ENCODE data around the gene ALK.

- TF ChIP-seq, protein P1, sequence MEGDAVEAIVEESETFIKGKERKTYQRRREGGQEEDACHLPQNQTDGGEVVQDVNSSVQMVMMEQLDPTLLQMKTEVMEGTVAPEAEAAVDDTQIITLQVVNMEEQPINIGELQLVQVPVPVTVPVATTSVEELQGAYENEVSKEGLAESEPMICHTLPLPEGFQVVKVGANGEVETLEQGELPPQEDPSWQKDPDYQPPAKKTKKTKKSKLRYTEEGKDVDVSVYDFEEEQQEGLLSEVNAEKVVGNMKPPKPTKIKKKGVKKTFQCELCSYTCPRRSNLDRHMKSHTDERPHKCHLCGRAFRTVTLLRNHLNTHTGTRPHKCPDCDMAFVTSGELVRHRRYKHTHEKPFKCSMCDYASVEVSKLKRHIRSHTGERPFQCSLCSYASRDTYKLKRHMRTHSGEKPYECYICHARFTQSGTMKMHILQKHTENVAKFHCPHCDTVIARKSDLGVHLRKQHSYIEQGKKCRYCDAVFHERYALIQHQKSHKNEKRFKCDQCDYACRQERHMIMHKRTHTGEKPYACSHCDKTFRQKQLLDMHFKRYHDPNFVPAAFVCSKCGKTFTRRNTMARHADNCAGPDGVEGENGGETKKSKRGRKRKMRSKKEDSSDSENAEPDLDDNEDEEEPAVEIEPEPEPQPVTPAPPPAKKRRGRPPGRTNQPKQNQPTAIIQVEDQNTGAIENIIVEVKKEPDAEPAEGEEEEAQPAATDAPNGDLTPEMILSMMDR (IDR thresholded peaks at IDR 0.05) = no peak
- peak; percentile 80 for TF ChIP-seq POLR2AphosphoS5 (IDR thresholded peaks at IDR 0.05; ENCODE audit: low read depth, low read length)
- TF ChIP-seq MXI1 (IDR thresholded peaks at IDR 0.05; ENCODE audit: low read depth, low read length) = peak; percentile 85; the same call in 1 of the 2 replicates
These were observed 307.6 kb downstream of the ALK start for GRCh38 chr2:29613792-29614266.
